Breast epithelium (tissue), 4 donors: Measurements from ENCODE around the gene CD151. TPM values are rescaled to one million over a fixed set of nuclear protein-coding genes. Genes with fewer than 3 reads are reported as not detected.

Experiments
- DNase-seq, 2 donors: peaks; one replicate each; pipeline ENCODE4 v3.0.0-alpha.2; 2019; ENCODE audit warnings: low spot score in 2 of 2
- H3K27ac ChIP-seq, 2 donors: fragments of 200-600 bp; sonication (generic) in 1 of 2; one replicate each; pipeline ENCODE4 v1.5.1; 2016 to 2019; ENCODE audit warnings: mild to moderate bottlenecking in 1 of 2
- H3K27me3 ChIP-seq, 2 donors: fragments of 200-600 bp; sonication (generic) in 1 of 2; one replicate each; pipeline versions ENCODE4 v1.5.1 to v1.6.0; 2017 to 2019; ENCODE audit warnings: control low read depth in 1 of 2, mild to moderate bottlenecking in 1 of 2
- H3K36me3 ChIP-seq: fragments of 200-600 bp; one replicate; pipeline ENCODE4 v1.5.1; 2019
- H3K4me1 ChIP-seq, 2 donors: fragments of 200-600 bp; sonication (generic); one replicate each; pipeline ENCODE4 v1.5.1; 2016 to 2019; ENCODE audit warnings: control low read depth in 1 of 2
- H3K4me3 ChIP-seq, 3 donors: fragments of 200-600 bp; sonication (generic); 1 replicate in 2 of 3; 2 replicates in 1 of 3; pipeline ENCODE4 v1.5.1; 2016 to 2019; ENCODE audit warnings: mild to moderate bottlenecking in 3 of 3, moderate library complexity in 2 of 3
- H3K9me3 ChIP-seq, 2 donors: fragments of 200-600 bp; sonication (generic) in 1 of 2; one replicate each; pipeline ENCODE4 v1.5.1; 2016 to 2019; ENCODE audit warnings: control low read depth in 1 of 2
- POLR2A ChIP-seq: fragments of 450-650 bp; IDR thresholded peaks from one replicate; pipeline ENCODE4 v1.6.1; 2016; ENCODE audit warnings: antibody characterized with exemption, mild to moderate bottlenecking, moderate library complexity
- POLR2AphosphoS5 ChIP-seq, 3 donors: sonication (generic); formaldehyde crosslinking; IDR thresholded peaks; one replicate each; pipeline ENCODE4 v1.6.1; 2017; ENCODE audit warnings: antibody characterized with exemption in 3 of 3
- intact Hi-C: fragments of 100-400 bp; cut with DNase I; formaldehyde crosslinking; loops from one replicate; pipeline ENCODE4 v1.15.1; 2023; ENCODE audit warnings: low total_unique reads
- total RNA-seq, 3 donors: library from RNA; depleted of rRNA; stranded (reverse); fragments of >200 nt; gene quantifications; one replicate each; pipeline ENCODE4 v1.1.0, GENCODE V29; 2016
- TF ChIP-seq, protein P1 (sequence below), 3 donors: fragments of 450-650 bp; IDR thresholded peaks; one replicate each; pipeline ENCODE4 v1.5.1; 2016 to 2017; ENCODE audit warnings: antibody characterized with exemption in 3 of 3, mild to moderate bottlenecking in 3 of 3, moderate library complexity in 3 of 3

The CD151 gene
- total RNA-seq, 3 donors from 2014 or later, result 209 to 847 (median 343) TPM

DNA sequence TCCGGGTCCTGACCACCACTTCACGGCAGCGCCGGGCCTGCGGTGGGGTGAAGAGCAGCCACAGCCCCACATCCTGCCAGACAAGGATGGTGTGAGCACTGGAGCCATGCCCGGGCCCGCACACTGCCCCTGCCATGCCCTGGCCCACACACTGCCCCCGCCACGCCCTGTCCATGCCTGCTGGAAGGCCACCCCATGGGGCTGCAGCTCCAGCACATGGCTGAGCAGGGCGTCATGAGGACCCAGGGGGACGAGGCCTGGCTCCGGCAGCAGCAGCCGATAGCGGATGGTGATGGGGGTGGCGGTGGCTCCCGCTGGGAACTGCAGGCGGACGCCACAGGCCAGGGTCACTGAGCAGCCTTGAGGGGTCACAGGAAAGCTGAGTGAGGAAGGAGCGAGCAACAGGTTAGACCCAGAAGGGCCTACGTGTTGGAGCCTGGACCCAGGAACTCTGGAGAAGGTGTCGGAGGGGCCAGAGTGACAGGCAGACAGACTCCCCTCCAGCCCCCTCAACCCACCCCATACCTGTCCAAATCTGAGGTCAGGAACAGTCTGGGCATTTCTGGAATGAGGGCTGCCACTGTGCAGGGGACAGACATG lies 30.6 kb upstream of the CD151 start:
- no peaks in the 10 kb centered on the region for H3K27me3 ChIP-seq
- no peaks in the 10 kb centered on the region for H3K36me3 ChIP-seq
- peaks cover 0 to 12% of the 10 kb centered on the region in 2 donors for H3K4me1 ChIP-seq
- DNase-seq, result no peak
- no peaks in the 10 kb centered on the region for H3K9me3 ChIP-seq
- intact Hi-C loops, result no loop called here
- no peak for TF ChIP-seq POLR2A
- no peak for TF ChIP-seq POLR2AphosphoS5 (IDR thresholded peaks at IDR 0.05)
- TF ChIP-seq, protein P1, sequence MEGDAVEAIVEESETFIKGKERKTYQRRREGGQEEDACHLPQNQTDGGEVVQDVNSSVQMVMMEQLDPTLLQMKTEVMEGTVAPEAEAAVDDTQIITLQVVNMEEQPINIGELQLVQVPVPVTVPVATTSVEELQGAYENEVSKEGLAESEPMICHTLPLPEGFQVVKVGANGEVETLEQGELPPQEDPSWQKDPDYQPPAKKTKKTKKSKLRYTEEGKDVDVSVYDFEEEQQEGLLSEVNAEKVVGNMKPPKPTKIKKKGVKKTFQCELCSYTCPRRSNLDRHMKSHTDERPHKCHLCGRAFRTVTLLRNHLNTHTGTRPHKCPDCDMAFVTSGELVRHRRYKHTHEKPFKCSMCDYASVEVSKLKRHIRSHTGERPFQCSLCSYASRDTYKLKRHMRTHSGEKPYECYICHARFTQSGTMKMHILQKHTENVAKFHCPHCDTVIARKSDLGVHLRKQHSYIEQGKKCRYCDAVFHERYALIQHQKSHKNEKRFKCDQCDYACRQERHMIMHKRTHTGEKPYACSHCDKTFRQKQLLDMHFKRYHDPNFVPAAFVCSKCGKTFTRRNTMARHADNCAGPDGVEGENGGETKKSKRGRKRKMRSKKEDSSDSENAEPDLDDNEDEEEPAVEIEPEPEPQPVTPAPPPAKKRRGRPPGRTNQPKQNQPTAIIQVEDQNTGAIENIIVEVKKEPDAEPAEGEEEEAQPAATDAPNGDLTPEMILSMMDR (IDR thresholded peaks at IDR 0.05), result no peak
- no peak overlapping the region for H3K27ac ChIP-seq
- no peak overlapping the region for H3K4me3 ChIP-seq

DNA sequence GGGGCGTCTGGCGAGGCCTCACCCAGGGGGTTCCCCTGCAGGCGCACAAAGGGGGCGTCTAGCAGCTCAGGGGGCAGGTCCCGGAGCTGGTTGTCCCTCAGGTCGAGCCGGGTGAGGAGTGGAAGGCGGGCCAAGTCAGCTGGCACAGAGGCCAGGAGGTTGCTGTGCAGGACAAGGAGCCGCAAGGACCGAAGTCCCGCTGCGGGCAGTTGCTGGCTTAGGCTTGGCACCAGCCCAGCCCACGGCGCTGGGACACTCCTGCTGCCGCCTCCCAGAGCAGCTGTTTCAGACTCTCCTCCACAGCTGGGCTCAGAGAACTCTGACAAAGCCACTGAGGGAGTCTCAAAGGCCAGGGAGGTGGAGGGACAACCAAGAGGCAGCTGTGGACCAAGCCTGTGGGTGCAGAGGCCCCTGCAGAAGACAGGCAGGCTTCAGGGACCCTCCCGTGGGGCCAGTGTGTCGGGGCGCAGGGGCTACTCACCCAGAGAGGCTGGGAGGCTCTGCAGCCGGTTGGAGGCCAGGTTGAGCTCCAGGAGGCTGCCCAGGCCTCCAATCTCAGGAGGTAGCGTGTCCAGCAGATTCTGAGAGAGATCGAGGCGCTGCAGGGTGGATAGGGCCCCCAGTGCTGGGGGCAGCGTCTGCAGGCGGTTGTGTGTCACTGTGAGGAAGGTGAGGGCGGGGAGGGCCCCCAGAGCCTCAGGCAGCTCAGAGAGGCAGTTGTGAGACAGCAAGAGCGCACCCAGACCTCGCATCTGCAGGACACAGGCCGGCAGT lies 29.9 kb upstream of the CD151 start:
- Histone ChIP-seq H3K27me3 (no peaks in the 10 kb centered on the region), H3K9me3 (no peaks in the 10 kb centered on the region), H3K27ac (no peak overlapping the region), H3K4me3 (no peak overlapping the region), H3K36me3 (no peaks in the 10 kb centered on the region), H3K4me1 (peaks cover 0 to 10% of the 10 kb centered on the region in 2 donors)
- TF ChIP-seq POLR2AphosphoS5 (IDR thresholded peaks at IDR 0.05) (no peak), POLR2A (no peak)
- TF ChIP-seq, protein P1 (IDR thresholded peaks at IDR 0.05), result no peak
- DNase-seq, result no peak
- intact Hi-C loops, result no loop called here

DNA sequence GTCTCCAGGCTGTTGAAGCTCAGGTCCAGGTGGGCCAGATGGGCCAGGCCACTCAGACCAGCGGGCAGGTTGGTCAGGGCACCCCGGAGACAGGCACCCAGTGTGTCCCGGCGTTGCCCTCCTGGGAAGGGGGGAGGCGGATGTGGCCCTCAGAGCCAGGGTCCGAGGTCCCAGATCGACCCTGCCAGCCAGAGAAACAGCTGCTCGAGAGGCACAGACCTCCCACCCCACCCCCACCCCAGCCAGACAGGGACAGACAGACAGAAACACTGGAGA lies 29.3 kb upstream of the CD151 start:
- TF ChIP-seq, protein P1 (IDR thresholded peaks at IDR 0.05), result no peak
- no peak for TF ChIP-seq POLR2AphosphoS5 (IDR thresholded peaks at IDR 0.05)
- TF ChIP-seq POLR2A, result no peak
- intact Hi-C loops, result no loop called here

DNA sequence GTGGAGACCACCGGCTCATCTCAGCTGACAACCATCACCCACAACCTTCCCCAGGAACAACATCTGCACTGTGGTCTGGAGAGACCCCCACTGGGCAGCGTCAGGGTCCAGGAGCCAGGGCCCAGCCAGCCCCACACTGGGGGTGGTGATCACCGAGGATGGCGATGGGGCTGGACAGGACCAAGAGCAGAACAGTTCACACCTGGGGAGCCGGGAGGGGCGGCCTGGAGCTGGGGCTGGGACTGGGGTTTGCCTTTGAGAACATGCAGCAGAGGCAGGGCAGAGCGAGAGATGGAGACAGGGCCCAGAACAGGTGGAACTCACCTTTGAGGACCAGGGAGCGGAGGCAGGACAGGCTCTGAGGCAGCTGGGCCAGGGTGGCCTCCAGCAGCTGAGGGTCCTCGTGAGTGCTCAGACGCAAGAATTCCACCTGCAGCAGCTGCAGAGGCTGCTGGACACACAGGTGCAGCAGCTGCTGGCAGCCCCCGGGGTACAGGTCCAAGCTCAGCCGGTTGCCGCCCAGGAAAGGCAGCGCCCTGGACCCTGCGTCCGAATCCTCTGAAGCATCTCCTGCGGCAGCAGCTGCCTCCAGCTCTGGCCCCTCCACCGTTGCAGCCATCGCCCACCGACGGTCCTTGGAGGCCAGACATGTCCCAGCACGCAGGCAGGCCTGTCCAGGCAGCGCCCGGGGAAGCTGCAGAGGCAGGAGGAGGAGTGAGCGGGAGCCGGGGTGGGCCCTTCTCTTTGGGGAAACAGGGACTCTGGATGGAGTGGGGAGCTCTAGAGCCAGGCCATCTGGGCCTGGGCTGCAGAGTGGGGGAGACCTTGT lies 28.8 kb upstream of the CD151 start:
- Histone ChIP-seq H3K9me3 (no peaks in the 10 kb centered on the region), H3K4me3 (peak overlapping the region; percentile 52 to 84 (median 73)), H3K4me1 (peaks cover 0 to 10% of the 10 kb centered on the region in 2 donors), H3K27me3 (no peaks in the 10 kb centered on the region), H3K36me3 (no peaks in the 10 kb centered on the region), H3K27ac (no peak overlapping the region)
- TF ChIP-seq POLR2AphosphoS5 (IDR thresholded peaks at IDR 0.05) (no peak), POLR2A (no peak)
- TF ChIP-seq, protein P1 (IDR thresholded peaks at IDR 0.05), result no peak
- no peak for DNase-seq
- intact Hi-C loops, result no loop called here

More for the DNA sequence above, 29.3 kb upstream of the CD151 start:
- Histone ChIP-seq H3K27ac (no peak overlapping the region), H3K9me3 (no peaks in the 10 kb centered on the region), H3K36me3 (no peaks in the 10 kb centered on the region), H3K4me3 (no peak overlapping the region), H3K4me1 (peaks cover 0 to 10% of the 10 kb centered on the region in 2 donors), H3K27me3 (no peaks in the 10 kb centered on the region)
- DNase-seq, result no peak

DNA sequence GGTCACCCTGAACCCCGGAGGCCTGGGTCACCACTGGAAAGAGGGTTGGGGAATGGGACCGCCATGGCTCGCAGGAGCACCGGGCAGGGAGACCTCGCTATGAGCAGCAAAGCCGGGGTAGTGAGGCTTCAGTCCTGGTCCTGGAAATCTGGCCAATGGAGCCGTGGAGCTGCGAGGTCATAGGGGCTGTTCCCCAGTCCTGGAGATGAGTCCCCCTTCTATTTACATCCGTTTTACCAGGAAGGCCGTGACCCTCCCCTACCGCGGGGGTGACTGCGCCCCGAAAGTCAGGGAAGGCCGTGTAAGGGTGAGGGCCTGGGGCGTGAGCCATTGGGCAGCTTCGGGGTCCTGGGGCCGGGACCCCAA lies 28.2 kb upstream of the CD151 start:
- peak overlapping the region; percentile 86 to 95 for H3K27ac ChIP-seq
- no peaks in the 10 kb centered on the region for H3K36me3 ChIP-seq
- H3K4me3 ChIP-seq, result peak overlapping the region; percentile 52 to 84 (median 73)
- intact Hi-C loops, result no loop called here
- H3K27me3 ChIP-seq, result no peaks in the 10 kb centered on the region
- no peak for DNase-seq
- H3K4me1 ChIP-seq, result peaks cover 0 to 10% of the 10 kb centered on the region in 2 donors
- H3K9me3 ChIP-seq, result no peaks in the 10 kb centered on the region
- TF ChIP-seq, protein P1 (IDR thresholded peaks at IDR 0.05), result no peak
- TF ChIP-seq POLR2AphosphoS5 (IDR thresholded peaks at IDR 0.05), result no peak
- no peak for TF ChIP-seq POLR2A
